Measurements from ENCODE around the gene GFRA1.

Gene GFRA1

DNA sequence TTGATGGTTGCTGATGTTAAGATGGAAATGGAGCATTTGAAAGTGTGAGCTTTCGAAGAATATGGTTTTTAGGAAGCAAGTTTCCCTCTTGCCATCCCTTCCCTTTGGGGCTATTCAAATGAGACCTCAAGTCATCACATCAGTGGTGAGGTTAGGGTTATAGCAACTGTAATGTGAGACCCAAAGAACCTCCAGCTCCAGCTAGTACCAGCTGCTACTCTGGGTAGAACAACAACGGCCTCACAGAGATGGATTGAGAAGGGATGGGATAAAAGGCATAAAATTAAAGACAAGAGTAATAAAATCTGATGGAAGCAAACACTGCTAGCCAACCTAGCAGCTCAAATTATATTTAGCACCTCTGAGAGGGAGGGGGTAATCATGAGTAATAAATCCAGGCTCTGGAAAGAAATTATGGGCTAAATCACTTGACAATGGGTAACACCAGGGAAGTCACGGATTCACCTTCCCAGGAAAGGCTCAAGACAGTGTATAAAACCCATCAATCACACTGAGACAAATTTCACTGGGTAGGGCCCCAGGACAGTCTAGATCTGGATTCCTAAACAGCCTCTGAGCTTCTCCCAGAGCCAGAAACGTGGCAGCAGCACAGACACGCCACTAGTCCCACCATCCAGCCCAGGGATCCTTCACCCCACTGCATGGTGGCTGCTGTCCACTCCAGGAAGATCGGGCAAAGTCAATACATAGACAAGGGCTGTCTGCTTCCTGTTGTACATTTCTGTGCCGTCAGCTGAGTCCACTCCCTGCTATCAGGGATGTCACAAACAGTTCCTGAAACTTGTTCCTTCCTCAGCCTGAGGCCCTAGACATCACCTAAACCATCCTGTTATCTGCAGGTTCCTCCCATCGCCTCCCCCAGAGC lies 151.1 kb downstream of the GFRA1 start:
- DNase-seq: no peak

DNA sequence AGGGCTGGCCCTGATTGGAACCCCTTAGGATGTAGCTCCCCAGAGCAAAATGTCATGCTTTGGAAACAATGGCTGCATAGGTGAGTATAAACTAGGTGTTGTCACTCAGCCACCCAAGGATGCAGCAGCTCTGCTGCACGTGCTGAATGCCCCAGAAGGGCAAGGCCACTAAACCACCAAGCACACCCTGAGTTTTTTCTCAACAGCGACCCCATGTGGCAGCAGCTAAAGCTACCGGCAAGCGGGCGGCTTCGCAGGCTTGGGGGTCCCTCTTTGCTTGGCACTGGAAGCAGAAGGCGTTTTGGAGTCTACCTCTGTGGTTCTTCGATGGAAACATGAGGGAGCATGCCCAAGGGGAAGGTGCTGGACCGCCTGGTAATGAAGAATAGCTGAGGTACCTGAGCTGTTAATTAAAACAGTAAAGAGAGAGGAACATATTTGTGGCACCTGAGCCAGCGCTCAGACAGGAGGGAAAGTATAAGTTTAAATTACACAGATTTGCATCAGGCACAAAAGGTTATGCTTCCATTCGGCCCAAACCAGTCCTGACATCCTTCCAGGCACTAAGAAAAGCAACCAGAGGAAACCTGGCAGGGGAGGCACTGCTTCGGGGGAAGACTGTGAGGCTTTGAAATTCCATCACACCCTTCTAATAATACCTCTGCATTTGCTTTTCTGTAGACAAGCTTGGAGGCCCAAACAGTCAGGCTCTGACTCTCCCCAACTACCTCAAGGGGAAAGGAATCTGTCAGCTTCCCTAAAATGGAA lies 152.1 kb downstream of the GFRA1 start:
- DNase-seq: peak; percentile 5

GRCh38 chr10:116118847-116119246 lies 154.2 kb downstream of the GFRA1 start:
- DNase-seq: no peak

DNA sequence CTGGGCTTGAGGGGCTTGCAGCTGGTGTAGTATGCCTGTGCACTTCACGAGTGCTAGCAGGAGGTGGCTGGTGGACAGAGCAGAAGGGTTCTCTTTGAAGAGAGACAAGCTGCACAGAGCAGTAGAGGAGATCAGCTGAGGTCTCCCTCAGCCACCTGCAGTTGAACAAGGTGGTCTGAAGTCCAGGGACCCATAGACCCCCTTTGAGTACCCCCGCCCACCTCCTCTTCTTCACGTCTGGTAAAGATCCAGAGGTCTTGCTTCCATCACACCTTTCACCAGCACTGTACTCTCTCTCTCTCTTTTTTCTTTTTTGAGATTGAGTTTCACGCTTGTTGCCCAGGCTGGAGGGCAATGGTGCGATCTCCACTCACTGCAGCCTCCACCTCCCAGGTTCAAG lies 157.2 kb downstream of the GFRA1 start:
- DNase-seq: no peak

DNA sequence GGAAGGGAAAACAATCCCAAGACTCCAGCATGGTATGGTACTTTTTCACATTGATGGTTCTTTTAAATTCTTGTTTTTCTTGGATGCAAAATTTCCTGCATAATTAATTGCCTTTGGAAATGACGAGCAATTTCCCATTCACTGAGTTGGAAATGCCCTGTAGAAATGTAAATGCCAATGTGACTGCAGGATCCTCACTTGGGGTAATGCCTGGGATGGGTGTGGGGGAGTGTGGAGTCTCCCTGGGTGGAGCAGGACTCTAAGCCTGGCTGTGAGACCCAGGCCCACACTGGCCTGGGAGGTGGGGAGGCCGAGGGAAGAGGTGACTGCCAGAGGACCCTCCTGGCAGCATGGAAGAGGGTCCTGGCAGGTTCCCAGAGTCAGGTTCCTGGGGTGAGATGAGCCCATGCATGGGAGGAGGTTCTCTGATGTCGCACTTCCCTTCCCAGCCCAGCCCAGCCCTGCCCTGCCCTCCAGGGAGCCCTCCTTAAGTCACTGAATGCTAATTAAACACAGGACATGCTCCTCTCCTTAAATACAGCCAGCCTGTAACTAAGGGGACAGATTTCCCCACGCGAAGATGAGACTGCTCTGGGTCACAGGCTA lies 157.9 kb downstream of the GFRA1 start:
- DNase-seq: no peak

DNA sequence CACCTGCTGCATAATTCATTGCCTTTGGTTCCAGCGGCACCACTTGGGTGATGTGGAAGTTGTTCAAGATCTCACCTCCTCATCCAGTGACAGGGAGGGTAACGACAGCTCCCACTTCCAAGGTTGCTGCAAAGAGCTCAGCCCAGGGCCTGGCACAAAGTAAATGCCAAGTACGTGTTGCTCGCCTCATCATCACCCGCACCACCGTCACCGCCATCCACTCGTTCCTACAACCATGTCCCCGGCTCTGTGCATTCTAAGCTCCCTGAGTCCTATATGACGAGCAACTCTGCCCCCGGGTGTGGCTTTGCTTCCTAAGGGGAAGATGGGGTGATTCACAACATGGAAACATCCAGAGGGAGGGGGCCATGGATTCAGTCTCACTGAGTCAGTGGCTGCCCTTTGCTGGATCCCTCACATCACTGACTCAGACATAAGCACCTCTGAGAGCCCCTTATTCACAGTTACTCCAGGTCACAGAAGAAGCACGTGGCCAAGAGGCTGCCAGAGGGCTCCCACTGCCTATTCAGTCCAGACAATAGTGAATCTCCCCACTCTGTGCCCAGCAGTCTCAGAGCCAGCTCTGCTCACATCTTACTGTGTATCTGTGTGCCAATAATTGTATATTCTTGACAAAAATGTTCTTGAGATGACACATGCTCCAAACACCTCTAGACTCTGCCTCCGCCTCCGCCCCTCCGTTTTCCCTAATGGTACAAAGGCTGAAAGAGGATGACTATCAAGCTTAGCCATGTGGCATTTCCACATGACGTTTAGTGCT lies 159.1 kb downstream of the GFRA1 start:
- no peak for DNase-seq

DNA sequence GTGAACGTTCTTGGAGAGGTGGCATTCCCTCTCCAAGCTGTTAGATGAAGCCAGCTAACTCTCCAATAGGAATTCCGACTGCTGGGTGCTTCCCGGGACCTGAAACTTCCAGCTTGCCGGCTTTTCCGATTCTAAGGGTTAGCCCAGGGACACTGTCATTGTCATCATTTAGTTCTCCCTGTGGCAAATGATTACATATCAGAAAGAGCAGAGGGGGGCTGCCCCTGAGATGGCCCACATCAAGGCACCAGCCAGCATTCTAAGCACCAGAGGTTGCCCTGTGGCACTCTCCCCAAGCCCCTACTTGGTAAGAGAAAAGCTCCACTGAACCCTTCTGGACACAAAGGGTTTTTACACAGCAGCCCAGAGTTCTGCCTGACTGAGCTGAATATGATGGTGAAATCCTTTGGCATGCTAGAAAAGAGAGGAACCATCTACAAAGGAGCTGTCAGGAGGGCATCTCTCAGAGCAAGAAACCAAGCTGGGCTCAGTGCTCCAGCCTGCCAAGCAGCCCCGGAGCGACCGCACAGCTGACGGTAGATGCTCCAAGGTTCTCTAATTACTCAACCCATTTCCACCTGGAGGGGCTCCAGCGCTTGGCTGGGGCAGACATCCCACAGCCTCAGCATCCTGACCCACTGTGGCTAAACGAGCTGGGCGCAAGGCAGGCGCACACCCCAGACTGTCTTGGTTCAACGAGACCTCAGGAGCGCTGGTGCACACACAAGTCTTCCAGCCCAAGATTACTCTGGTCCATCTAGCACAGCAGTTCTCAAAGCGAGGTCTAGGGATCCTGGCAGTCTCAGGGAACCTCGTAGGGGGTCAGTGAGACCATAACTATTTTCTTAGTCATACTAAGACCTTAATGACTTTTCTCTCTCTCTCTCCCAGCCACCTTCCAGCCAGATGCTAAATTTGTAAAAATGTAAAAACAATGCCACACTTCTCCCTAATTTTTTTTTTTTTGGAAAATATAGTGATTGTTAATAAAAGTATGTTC lies 160.5 kb downstream of the GFRA1 start:
- DNase-seq: no peak

- DNase-seq: no peak
These were observed 161.4 kb downstream of the GFRA1 start for GRCh38 chr10:116111483-116112095.

DNA sequence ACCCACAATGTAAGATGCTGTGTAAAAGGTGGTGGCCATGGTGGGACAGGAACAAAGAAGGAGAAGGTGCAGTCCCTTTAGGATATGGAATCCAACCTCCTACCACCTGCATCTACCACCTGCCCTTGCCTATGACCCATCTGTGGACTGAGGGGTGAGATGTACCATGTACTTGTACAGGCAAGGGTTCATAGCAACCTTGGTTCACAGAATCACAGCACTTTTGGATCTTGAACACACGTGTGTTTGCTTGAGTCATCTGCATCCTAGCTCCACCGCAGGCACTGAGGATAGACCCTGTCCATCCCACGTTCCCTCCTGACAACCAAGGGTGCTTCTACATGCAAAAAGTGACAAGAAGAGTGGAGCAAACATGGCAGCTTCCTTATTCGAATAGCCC lies 162.3 kb downstream of the GFRA1 start:
- no peak for DNase-seq

GRCh38 chr10:116109881-116110280 lies 163.1 kb downstream of the GFRA1 start:
- no peak for DNase-seq

DNA sequence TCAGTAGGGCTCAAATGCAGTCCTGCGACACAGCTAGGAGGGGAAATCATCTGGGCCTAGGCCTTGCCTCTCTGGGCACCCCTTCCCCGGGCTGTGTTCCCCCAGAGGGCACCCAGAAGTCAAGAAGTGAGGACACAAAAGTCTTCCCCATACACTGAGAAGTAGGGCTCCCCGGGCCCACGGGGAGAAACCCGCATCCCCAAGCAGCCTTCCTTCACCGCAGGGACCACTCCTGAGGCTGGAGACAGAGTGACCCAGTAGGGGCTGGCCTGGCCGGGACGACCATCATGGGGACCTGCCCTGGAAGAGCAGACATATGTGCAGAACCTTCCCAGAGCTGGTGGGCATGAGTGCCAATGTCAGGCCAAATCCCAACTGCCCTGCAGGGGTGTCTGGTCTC lies 163.5 kb downstream of the GFRA1 start:
- DNase-seq: no peak

GRCh38 chr10:116108095-116108494 lies 164.9 kb downstream of the GFRA1 start:
- DNase-seq: no peak

GRCh38 chr10:116106611-116107010 lies 166.4 kb downstream of the GFRA1 start:
- no peak for DNase-seq

- DNase-seq: no peak
These were observed 167.7 kb downstream of the GFRA1 start for GRCh38 chr10:116105264-116105663.

- DNase-seq: no peak
These were observed 168.6 kb downstream of the GFRA1 start for GRCh38 chr10:116104210-116104932.

GRCh38 chr10:116103668-116104067 lies 169.3 kb downstream of the GFRA1 start:
- no peak for DNase-seq

DNA sequence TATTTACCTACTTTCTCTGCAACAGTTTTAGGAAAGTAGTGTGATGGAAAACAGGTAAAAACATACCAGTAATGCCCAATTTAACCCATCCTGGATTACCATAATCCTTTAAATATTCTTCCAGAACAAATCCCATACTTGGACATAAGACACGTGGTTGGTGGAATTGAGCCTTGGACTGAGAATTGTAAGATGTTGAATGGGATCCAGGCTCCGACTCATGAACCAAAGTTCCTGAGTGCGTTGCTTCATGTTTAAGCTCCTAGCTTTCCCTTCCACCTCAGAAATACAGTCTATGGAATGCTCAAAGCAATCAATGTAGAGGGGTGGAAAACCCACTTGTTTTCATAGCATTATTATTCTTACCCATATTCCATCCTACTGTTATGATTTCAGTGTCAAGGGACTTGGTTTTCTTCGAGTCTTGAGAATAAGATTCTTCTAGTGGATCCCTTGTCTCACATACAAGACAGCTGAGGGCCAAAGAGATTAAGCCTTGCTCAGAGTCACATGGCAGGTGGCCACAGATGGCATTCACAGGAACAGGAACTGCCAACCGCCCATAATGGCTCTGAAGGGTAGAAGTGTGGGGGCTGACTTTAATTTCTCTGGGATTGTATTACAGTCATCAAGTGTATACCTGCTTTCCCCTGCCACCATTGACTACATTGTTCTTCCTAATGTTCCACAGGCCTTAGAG lies 171.2 kb downstream of the GFRA1 start:
- peak; percentile 14 for DNase-seq

DNA sequence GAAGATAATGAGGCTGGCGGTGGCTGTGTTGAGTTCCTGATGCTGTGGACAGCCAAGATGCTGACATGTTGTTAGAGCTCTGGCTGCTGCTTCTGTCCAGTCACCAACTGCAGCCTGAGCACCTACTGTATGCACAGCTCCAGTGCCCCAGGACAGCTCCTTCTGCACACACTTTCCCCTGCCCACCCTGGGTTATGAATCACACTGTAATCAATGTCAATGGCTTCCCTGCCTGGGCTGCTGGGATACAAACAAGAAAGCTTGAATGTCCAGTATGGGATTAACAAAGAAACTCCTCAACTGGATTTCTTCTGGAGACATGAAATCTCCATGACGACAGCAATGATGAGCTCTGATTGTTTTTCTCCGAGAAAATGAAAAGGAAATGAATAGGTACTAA lies 172.0 kb downstream of the GFRA1 start:
- DNase-seq: no peak

GRCh38 chr10:116099023-116099420 lies 174.0 kb downstream of the GFRA1 start:
- DNase-seq: no peak
